Measurements from ENCODE around the gene KRTAP5-9. TPM values are rescaled to one million over a fixed set of nuclear protein-coding genes. Genes with fewer than 3 reads are reported as not detected.

The KRTAP5-9 gene
- total RNA-seq, 1 experiment from 2014 or later, result not detected

DNA sequence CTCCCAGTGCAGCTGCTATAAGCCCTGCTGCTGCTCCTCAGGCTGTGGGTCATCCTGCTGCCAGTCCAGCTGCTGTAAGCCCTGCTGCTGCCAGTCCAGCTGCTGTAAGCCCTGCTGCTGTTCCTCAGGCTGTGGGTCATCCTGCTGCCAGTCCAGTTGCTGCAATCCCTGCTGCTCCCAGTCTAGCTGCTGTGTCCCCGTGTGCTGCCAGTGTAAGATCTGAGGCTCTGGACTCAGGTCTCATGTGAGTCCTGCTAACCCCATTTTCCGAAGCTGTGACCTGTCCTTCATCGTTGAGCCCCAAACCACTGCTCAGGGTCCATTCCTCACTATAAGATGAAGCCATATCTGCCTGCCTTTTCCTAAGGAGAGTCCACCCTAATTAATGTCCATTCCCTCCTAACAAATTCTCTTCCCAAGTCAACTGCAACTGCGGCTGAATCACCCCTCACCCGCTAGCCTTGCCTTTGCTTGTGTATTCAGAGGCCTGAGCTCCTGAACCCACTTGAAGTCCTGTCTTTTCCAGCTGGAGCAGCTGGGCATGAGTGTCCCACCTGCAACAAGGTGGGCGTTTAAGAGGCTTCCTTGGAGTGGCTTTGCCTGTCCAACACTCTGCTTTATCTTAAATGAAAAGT lies 20.5 kb upstream of the KRTAP5-9 start:
- BruUV-seq (replicated peaks), result no TSS peak
- H2AFZ ChIP-seq (ENCODE audit: low read length), result no peak overlapping the region
- H3K4me3 ChIP-seq (ENCODE audit: low read length), result no peak overlapping the region
- no peak overlapping the region for H3K27ac ChIP-seq (ENCODE audit: low read length)
- H3F3A ChIP-seq (ENCODE audit: low read length, unreplicated experiment), result no peaks in the 10 kb centered on the region
- ATAC-seq (no peak), DNase-seq (no peak)
- no peak overlapping the region for H3K9ac ChIP-seq (ENCODE audit: low read length)
- 0 out of 2 replicates have a peak, but pooled peaks cover 8% of the 10 kb centered on the region for H3K4me1 ChIP-seq (ENCODE audit: insufficient read depth, low read length)
- no peaks in the 10 kb centered on the region for H3K9me2 ChIP-seq (replicated peaks; ENCODE audit: low read length)
- no peaks in the 10 kb centered on the region for H3K9me3 ChIP-seq (ENCODE audit: low read length)
- no peak overlapping the region for H3K4me2 ChIP-seq (ENCODE audit: low read length)
- no peaks in the 10 kb centered on the region for H4K20me1 ChIP-seq (ENCODE audit: low read length)
- H3K79me2 ChIP-seq (ENCODE audit: low read length), result no peaks in the 10 kb centered on the region
- H3K27me3 ChIP-seq (ENCODE audit: low read length), result no peaks in the 10 kb centered on the region
- POLR2A ChIA-PET (ENCODE audit: unreplicated experiment), result no interaction called here
- CTCF ChIA-PET, result no interaction called here
- intact Hi-C loops (cut with micrococcal nuclease), result no loop called here
- TF ChIP-seq, protein P1, sequence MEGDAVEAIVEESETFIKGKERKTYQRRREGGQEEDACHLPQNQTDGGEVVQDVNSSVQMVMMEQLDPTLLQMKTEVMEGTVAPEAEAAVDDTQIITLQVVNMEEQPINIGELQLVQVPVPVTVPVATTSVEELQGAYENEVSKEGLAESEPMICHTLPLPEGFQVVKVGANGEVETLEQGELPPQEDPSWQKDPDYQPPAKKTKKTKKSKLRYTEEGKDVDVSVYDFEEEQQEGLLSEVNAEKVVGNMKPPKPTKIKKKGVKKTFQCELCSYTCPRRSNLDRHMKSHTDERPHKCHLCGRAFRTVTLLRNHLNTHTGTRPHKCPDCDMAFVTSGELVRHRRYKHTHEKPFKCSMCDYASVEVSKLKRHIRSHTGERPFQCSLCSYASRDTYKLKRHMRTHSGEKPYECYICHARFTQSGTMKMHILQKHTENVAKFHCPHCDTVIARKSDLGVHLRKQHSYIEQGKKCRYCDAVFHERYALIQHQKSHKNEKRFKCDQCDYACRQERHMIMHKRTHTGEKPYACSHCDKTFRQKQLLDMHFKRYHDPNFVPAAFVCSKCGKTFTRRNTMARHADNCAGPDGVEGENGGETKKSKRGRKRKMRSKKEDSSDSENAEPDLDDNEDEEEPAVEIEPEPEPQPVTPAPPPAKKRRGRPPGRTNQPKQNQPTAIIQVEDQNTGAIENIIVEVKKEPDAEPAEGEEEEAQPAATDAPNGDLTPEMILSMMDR (conservative IDR thresholded peaks at IDR 0.05; ENCODE audit: low read depth, low read length), result no peak
- TF ChIP-seq EZH2phosphoT487 (IDR thresholded peaks at IDR 0.05; ENCODE audit: borderline replicate concordance, low read length) (no peak), EZH2 (IDR thresholded peaks at IDR 0.05; ENCODE audit: low read length, unreplicated experiment) (no peak)
- no peaks in the 10 kb centered on the region for H3K36me3 ChIP-seq (ENCODE audit: low read depth, low read length)

DNA sequence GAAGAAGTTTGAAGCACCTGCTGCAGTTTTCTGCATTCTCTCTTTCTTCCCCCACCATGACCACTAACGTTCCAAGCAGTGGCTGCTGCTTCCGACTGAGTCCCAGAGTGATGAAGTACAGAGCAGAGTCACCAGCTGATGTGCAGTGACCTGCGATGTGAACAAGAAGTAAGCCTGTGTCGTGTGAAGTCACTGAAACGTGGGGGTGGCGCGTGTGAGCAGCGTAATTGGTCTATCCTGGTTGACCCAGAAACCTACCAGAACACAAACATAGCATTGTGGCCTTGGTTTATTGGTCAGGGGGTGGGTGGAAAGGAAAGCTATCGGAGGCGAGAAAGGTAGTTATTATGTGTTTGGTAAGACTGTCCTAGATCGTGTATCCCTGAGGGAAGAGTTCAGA lies 17.6 kb upstream of the KRTAP5-9 start:
- intact Hi-C loops (cut with micrococcal nuclease), result no loop called here

More for the DNA sequence above, 17.6 kb upstream of the KRTAP5-9 start:
- Histone ChIP-seq H4K20me1 (ENCODE audit: low read length) (no peaks in the 10 kb centered on the region), H3K9ac (ENCODE audit: low read length) (no peak overlapping the region), H3K79me2 (ENCODE audit: low read length) (no peaks in the 10 kb centered on the region), H3K4me3 (ENCODE audit: low read length) (no peak overlapping the region), H3K27ac (ENCODE audit: low read length) (no peak overlapping the region), H3K9me3 (ENCODE audit: low read length) (no peaks in the 10 kb centered on the region), H3K4me1 (ENCODE audit: insufficient read depth, low read length) (no peaks in the 10 kb centered on the region), H2AFZ (ENCODE audit: low read length) (no peak overlapping the region), H3K9me2 (replicated peaks; ENCODE audit: low read length) (no peaks in the 10 kb centered on the region), H3F3A (ENCODE audit: low read length, unreplicated experiment) (no peaks in the 10 kb centered on the region), H3K4me2 (ENCODE audit: low read length) (no peak overlapping the region), H3K36me3 (ENCODE audit: low read depth, low read length) (no peaks in the 10 kb centered on the region), H3K27me3 (ENCODE audit: low read length) (no peaks in the 10 kb centered on the region)
- DNase-seq (no peak), ATAC-seq (no peak)
- ChIA-PET CTCF (no interaction called here), POLR2A (ENCODE audit: unreplicated experiment) (no interaction called here)
- BruUV-seq (replicated peaks), result no TSS peak
- TF ChIP-seq EZH2 (IDR thresholded peaks at IDR 0.05; ENCODE audit: low read length, unreplicated experiment) (no peak), EZH2phosphoT487 (IDR thresholded peaks at IDR 0.05; ENCODE audit: borderline replicate concordance, low read length) (no peak)
- TF ChIP-seq, protein P1 (conservative IDR thresholded peaks at IDR 0.05; ENCODE audit: low read depth, low read length), result no peak
